K562 (cell line): ENCODE data around the gene KAT14. TPM values are rescaled to one million over a fixed set of nuclear protein-coding genes. Genes with fewer than 3 reads are reported as not detected.
A peak's percentile ranks its signal among the peaks of the same experiment; 100 is the strongest.

Experiments used
- ATAC-seq: fragments of 200-7000 bp; cut with Tn5 transposase; 3 replicates; pipeline ENCODE4 v1.9.1; 2020; ENCODE audit warnings: moderate library complexity
- BruUV-seq: library from RNA; stranded (reverse); fragments of 400-500 nt; replicated peaks from 2 replicates; lab custom pipeline; 2021; lab: Mats Ljungman, UMichigan
- CTCF ChIA-PET: fragments of 300-600 bp; formaldehyde crosslinking; extraction: SDS; loops from one replicate; lab custom pipeline; 2021; ENCODE audit warnings: low intra/inter-chr PET ratio; lab: Yijun Ruan, JAX
- POLR2A ChIA-PET: fragments of 300-600, 350-650 bp; sonication (Branson Sonifier 250); formaldehyde crosslinking; extraction: SDS; loops from one replicate; lab custom pipeline; 2021; ENCODE audit warnings: antibody characterized with exemption, inconsistent platforms; lab: Yijun Ruan, JAX
- DNase-seq, 4 experiments: peaks; one replicate each; pipeline versions ENCODE4 v3.0.0 to v3.0.0-alpha.2; 2011 to 2018; ENCODE audit warnings: low spot score in 3 of 4, mixed read lengths in 3 of 4; ENCODE audit errors: extremely low read depth in 1 of 4
- FAIRE-seq: peaks from 2 replicates; lab custom pipeline; 2011; peaks lifted over from hg19 to GRCh38; lab: Jason Lieb, UNC
- H2AFZ ChIP-seq: 2 replicates; pipeline ENCODE4 v1.6.0; 2011; ENCODE audit warnings: low read depth, low read length, control low read depth, inconsistent platforms
- H3K27ac ChIP-seq: fragments of 200-600 bp; 3 replicates; pipeline ENCODE4 v1.8.0; 2011; ENCODE audit warnings: low read depth, mild to moderate bottlenecking, control low read depth, inconsistent platforms, low read length, moderate library complexity, mixed read lengths; ENCODE audit errors: extremely low read depth
- H3K27me3 ChIP-seq, 2 experiments: fragments of 300-600 bp in 1 of 2; 2 replicates in 1 of 2; 3 replicates in 1 of 2; pipeline versions ENCODE4 v1.6.0 to v1.8.0; 2011; ENCODE audit warnings: inconsistent platforms in 2 of 2, low read length in 2 of 2, mild to moderate bottlenecking in 1 of 2, mixed read lengths in 1 of 2, moderate library complexity in 1 of 2; ENCODE audit not compliant: control insufficient read depth in 2 of 2, insufficient read depth in 2 of 2
- H3K36me3 ChIP-seq: fragments of 300-600 bp; 3 replicates; pipeline ENCODE4 v1.8.0; 2011; ENCODE audit warnings: mild to moderate bottlenecking, low read length, inconsistent platforms; ENCODE audit not compliant: control insufficient read depth, insufficient read depth
- H3K4me1 ChIP-seq, 2 experiments: fragments of 200-600 bp in 1 of 2; replicated peaks in 1 of 2; 2 replicates in 1 of 2; 3 replicates in 1 of 2; pipeline versions ENCODE4 v1.5.1 to v1.8.0; 2011; ENCODE audit warnings: inconsistent platforms in 2 of 2, low read length in 2 of 2, mild to moderate bottlenecking in 1 of 2, mixed read lengths in 1 of 2, moderate library complexity in 1 of 2; ENCODE audit not compliant: control insufficient read depth in 2 of 2, insufficient read depth in 2 of 2
- H3K4me2 ChIP-seq: 2 replicates; pipeline ENCODE4 v1.6.1; 2011; ENCODE audit warnings: low read length, control low read depth, inconsistent platforms, mixed read lengths; ENCODE audit not compliant: insufficient read depth
- H3K4me3 ChIP-seq: fragments of 200-600 bp; sonication (generic), shearing (Covaris generic); 2 replicates; pipeline ENCODE4 v1.5.1; 2016; ENCODE audit warnings: control low read depth, inconsistent platforms
- H3K79me2 ChIP-seq: fragments of 200-600 bp; 3 replicates; pipeline ENCODE4 v1.8.0; 2011; ENCODE audit warnings: low read length, inconsistent platforms; ENCODE audit not compliant: control insufficient read depth, insufficient read depth
- H3K9ac ChIP-seq, 2 experiments: 2 replicates each; pipeline versions ENCODE4 v1.6.0 to v1.6.1; 2011; ENCODE audit warnings: low read depth in 2 of 2, low read length in 2 of 2, control low read depth in 1 of 2, inconsistent platforms in 1 of 2, mild to moderate bottlenecking in 1 of 2, mixed read lengths in 1 of 2; ENCODE audit not compliant: insufficient read depth in 1 of 2
- H3K9me1 ChIP-seq: one replicate; pipeline ENCODE4 v1.6.0; 2011; ENCODE audit warnings: inconsistent platforms, mild to moderate bottlenecking, low read length, moderate library complexity; ENCODE audit not compliant: control insufficient read depth, insufficient read depth
- H3K9me3 ChIP-seq: replicated peaks from 2 replicates; pipeline ENCODE4 v1.5.1; 2011; ENCODE audit warnings: low read depth, low read length, inconsistent platforms; ENCODE audit not compliant: control insufficient read depth, insufficient read depth
- H4K20me1 ChIP-seq: replicated peaks from 2 replicates; pipeline ENCODE4 v1.6.1; 2011; ENCODE audit warnings: low read length, inconsistent platforms, mixed read lengths; ENCODE audit not compliant: control insufficient read depth, insufficient read depth
- KDM1A ChIP-seq, 2 experiments: fragments of 450-650 bp; IDR thresholded peaks; 2 replicates each; pipeline ENCODE4 v1.6.1; 2016; ENCODE audit warnings: mild to moderate bottlenecking in 2 of 2
- WGBS: fragments of 100-300 bp; shearing (Covaris generic); methylation state at CpG from one replicate; pipeline ENCODE4 v1.1.6; 2016; ENCODE audit warnings: low coverage, mixed read lengths; ENCODE audit not compliant: insufficient coverage; ENCODE audit errors: missing lambda C conversion rate; 5-methylcytosine and 5-hydroxymethylcytosine counted together
- in situ Hi-C: fragments of 300-500 bp; cut with MboI; formaldehyde crosslinking; loops from 4 replicates; pipeline ENCODE4 v1.15.0; 2018; ENCODE audit warnings: inconsistent platforms, mixed read lengths
- intact Hi-C: fragments of 100-400 bp; cut with micrococcal nuclease; formaldehyde crosslinking; loops from 2 replicates; pipeline ENCODE4 v1.14.2; 2022
- polyA plus RNA-seq, 8 experiments: library from polyadenylated mRNA; depleted of rRNA in 4 of 8; stranded (reverse) in 5 of 8; unstranded in 3 of 8; fragments of >200 nt; fragmentation: Nextera tagmentation in 2 of 8; fragmentation: Illumina TruSeq in 1 of 8; extraction: Ambion mirVana in 2 of 8; extraction: Trizol in 1 of 8; gene quantifications; 2 replicates each; pipeline versions ENCODE4 v1.2.1 to v1.2.3, GENCODE V29; 2011 to 2014; ENCODE audit warnings: inconsistent platforms in 1 of 8, missing spikeins in 1 of 8
- total RNA-seq, 7 experiments: library from RNA; depleted of rRNA in 6 of 7; stranded (reverse); fragments of >200 nt in 6 of 7; fragmentation: Illumina TruSeq in 2 of 7; extraction: Trizol in 2 of 7; gene quantifications; 2 replicates each; pipeline versions ENCODE4 v1.2.1 to v1.2.3, GENCODE V29; 2011 to 2021; ENCODE audit warnings: low replicate concordance in 1 of 7
- TF ChIP-seq, protein P1 (sequence below): sonication (generic); formaldehyde crosslinking; IDR thresholded peaks from 2 replicates; pipeline ENCODE4 v1.9.0; 2022; ENCODE audit warnings: mild to moderate bottlenecking, missing genetic modification reagents

KAT14 gene
- total and polyA plus RNA-seq, 9 of the 15 experiments (the other 6 are each of a cell fraction or from before 2014, with no cell fraction given) = 1.7 to 7.2 (median 5.6) TPM

- H3K9me1 ChIP-seq = no peaks in the 10 kb centered on the region
- H3K79me2 ChIP-seq = peaks cover 23% of the 10 kb centered on the region
- peak overlapping the region; percentile 59; the same call in 2 of the 3 replicates for H3K27ac ChIP-seq
- ATAC-seq = no peak
- peak overlapping the region; percentile 93; the same call in 1 of the 2 replicates for H2AFZ ChIP-seq
- POLR2A ChIA-PET = interaction anchor here (0.6 to 1.2 kb wide), 3 partner anchors 11 to 30 kb away, joined by 3 to 5 read pairs (median 3); no protein-coding TSS in a partner anchor
- WGBS = 42% methylated on average over 7 of the region's 7 CpGs
- CTCF ChIA-PET = no interaction called here
- peak in 1 of 4 experiments; percentile 5 for DNase-seq
- H3K4me2 ChIP-seq = peak overlapping the region; percentile 88
- no peaks in the 10 kb centered on the region for H3K9me3 ChIP-seq
- FAIRE-seq = peak; percentile 32
- peaks cover 0 to 9% of the 10 kb centered on the region in 2 experiments; a peak in 3 of 5 replicates for H3K4me1 ChIP-seq
- BruUV-seq = TSS peak; percentile 68
- H4K20me1 ChIP-seq = no peaks in the 10 kb centered on the region
- in situ Hi-C loops = no loop called here
- H3K27me3 ChIP-seq = no peaks in the 10 kb centered on the region
- peak; percentile 74 to 78; a peak in 3 of 4 replicates for TF ChIP-seq KDM1A (IDR thresholded peaks at IDR 0.05)
- TF ChIP-seq, protein P1, sequence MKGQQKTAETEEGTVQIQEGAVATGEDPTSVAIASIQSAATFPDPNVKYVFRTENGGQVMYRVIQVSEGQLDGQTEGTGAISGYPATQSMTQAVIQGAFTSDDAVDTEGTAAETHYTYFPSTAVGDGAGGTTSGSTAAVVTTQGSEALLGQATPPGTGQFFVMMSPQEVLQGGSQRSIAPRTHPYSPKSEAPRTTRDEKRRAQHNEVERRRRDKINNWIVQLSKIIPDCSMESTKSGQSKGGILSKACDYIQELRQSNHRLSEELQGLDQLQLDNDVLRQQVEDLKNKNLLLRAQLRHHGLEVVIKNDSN (CRISPR knock-in tag) = no peak
- peak overlapping the region in 1 of 2 experiments; percentile 76; a peak in 3 of 4 replicates for H3K9ac ChIP-seq
- intact Hi-C loops = no loop called here
- H3K36me3 ChIP-seq = peaks cover 8% of the 10 kb centered on the region; the same call in 1 of the 3 replicates
- peak overlapping the region; percentile 97 for H3K4me3 ChIP-seq
These were observed 1.2 kb downstream of the KAT14 start for GRCh38 chr20:18138639-18139583.
